Psoas muscle (tissue), 8 donors: ENCODE results near the gene PHACTR3. TPM values are rescaled to one million over a fixed set of nuclear protein-coding genes. Genes with fewer than 3 reads are reported as not detected.

Experiments
- ATAC-seq, 4 donors: fragments of 200-7000 bp; cut with Tn5 transposase; one replicate each; pipeline ENCODE4 v1.9.1; 2020; ENCODE audit warnings: moderate library complexity in 3 of 4, mild to moderate bottlenecking in 2 of 4
- DNase-seq, 2 donors: peaks; one replicate each; pipeline ENCODE4 v3.0.0-alpha.2; 2020
- H3K27ac ChIP-seq: fragments of 200-600 bp; one replicate; pipeline ENCODE4 v1.8.0; 2022
- H3K27me3 ChIP-seq, 3 donors: fragments of 200-600 bp in 1 of 3; one replicate each; pipeline versions ENCODE4 v1.6.1 to v1.8.0; 2013 to 2022; ENCODE audit warnings: low read length in 2 of 3, mild to moderate bottlenecking in 2 of 3, moderate library complexity in 1 of 3; ENCODE audit not compliant: insufficient read depth in 3 of 3
- H3K36me3 ChIP-seq, 2 donors: fragments of 200-600 bp in 1 of 2; one replicate each; pipeline versions ENCODE4 v1.6.1 to v1.8.0; 2013 to 2022; ENCODE audit warnings: low read depth in 1 of 2, mild to moderate bottlenecking in 1 of 2, moderate library complexity in 1 of 2; ENCODE audit not compliant: insufficient read depth in 1 of 2
- H3K4me1 ChIP-seq: fragments of 200-600 bp; one replicate; pipeline ENCODE4 v1.8.0; 2022
- H3K4me3 ChIP-seq: fragments of 200-600 bp; one replicate; pipeline ENCODE4 v1.8.0; 2022; ENCODE audit warnings: mild to moderate bottlenecking
- H3K9me3 ChIP-seq: fragments of 200-600 bp; one replicate; pipeline ENCODE4 v1.8.0; 2022
- CTCF ChIP-seq: fragments of 200-600 bp; IDR thresholded peaks from one replicate; pipeline ENCODE4 v1.8.0; 2022; ENCODE audit warnings: antibody characterized with exemption
- WGBS, 3 donors: extraction: QIAGEN DNeasy Blood & Tissue Kit; methylation state at CpG; one replicate each; pipeline versions ENCODE4 v1.1.6 to v1.1.7; 2013; 5-methylcytosine and 5-hydroxymethylcytosine counted together
- intact Hi-C, 2 donors: fragments of 100-400 bp; cut with DNase I; formaldehyde crosslinking; loops; one replicate each; pipeline versions ENCODE4 v1.11.0 to v1.14.2; 2022
- polyA plus RNA-seq, 3 donors: library from polyadenylated mRNA; stranded (reverse); fragments of 200-250 nt; gene quantifications; one replicate each; pipeline ENCODE4 v1.2.3, GENCODE V29; 2013
- total RNA-seq, 4 donors: library from RNA; stranded (reverse); fragmentation: NEBNext Ultra II Directional in 2 of 4; extraction: Animal tissue kit (Norgen Biotek cat#: 25700) in 2 of 4; gene quantifications; one replicate each; pipeline versions ENCODE4 v1.2.1 to v1.2.4, GENCODE V29; 2021 to 2023
- donor health status: healthy with polysubstance abuse.
- donor health status: DM: no; HTN: no; CAD: no; lungs with moderate emphysema.
- donor health status: Bipolar disorder and iron deficiency.
- donor health status: healthy.
- donor health status: DM: yes; HTN: yes; CAD: no.
- donor health status: DM: no; HTN: no; CAD: no.
- donor health status: DM: no; HTN: no; CAD: no.
- donor health status: DM: yes; HTN: yes; CAD: no.

PHACTR3 gene
- total and polyA plus RNA-seq, 7 donors, result 0.10 to 0.46 (median 0.15) TPM; not detected in 3

- H3K4me1 ChIP-seq, result peaks cover 4% of the 10 kb centered on the region
- WGBS, 3 donors, result 44 to 56% (median 46%) methylated on average over 18 of the region's 18 CpGs
- DNase-seq (no peak), ATAC-seq (no peak)
- H3K4me3 ChIP-seq, result no peak overlapping the region
- no peak overlapping the region for H3K27ac ChIP-seq
- no peaks in the 10 kb centered on the region for H3K36me3 ChIP-seq
- TF ChIP-seq CTCF, result no peak
- no peaks in the 10 kb centered on the region for H3K9me3 ChIP-seq
- peaks cover 0 to 44% (median 13%) of the 10 kb centered on the region in 3 donors for H3K27me3 ChIP-seq
- intact Hi-C loops, result no loop called here
Observed at GRCh38 chr20:59576216-59576953, 28.0 kb upstream of the PHACTR3 start.

- DNase-seq (no peak), ATAC-seq (no peak)
- H3K36me3 ChIP-seq, result no peaks in the 10 kb centered on the region
- H3K9me3 ChIP-seq, result no peaks in the 10 kb centered on the region
- TF ChIP-seq CTCF, result no peak
- H3K4me1 ChIP-seq, result no peaks in the 10 kb centered on the region
- peaks cover 0 to 43% (median 14%) of the 10 kb centered on the region in 3 donors for H3K27me3 ChIP-seq
- H3K4me3 ChIP-seq, result no peak overlapping the region
- 4 to 6% (median 5%) methylated on average over 51 to 93 of the region's 95 CpGs for WGBS, 3 donors
- intact Hi-C loops, result no loop called here
- H3K27ac ChIP-seq, result no peak overlapping the region
Observed at GRCh38 chr20:59577037-59577808, 27.1 kb upstream of the PHACTR3 start.

GRCh38 chr20:59577809-59578435, 26.4 kb upstream of the PHACTR3 start:
- WGBS, 3 donors, result 59 to 63% (median 62%) methylated on average over 18 of the region's 18 CpGs

More at GRCh38 chr20:59577809-59578435, 26.4 kb upstream of the PHACTR3 start:
- H3K36me3 ChIP-seq, result no peaks in the 10 kb centered on the region
- no peak overlapping the region for H3K27ac ChIP-seq
- H3K4me1 ChIP-seq, result no peaks in the 10 kb centered on the region
- DNase-seq (no peak), ATAC-seq (no peak)
- peaks cover 0 to 40% (median 14%) of the 10 kb centered on the region in 3 donors for H3K27me3 ChIP-seq
- TF ChIP-seq CTCF, result no peak
- intact Hi-C loops, result no loop called here
- H3K4me3 ChIP-seq, result no peak overlapping the region
- H3K9me3 ChIP-seq, result no peaks in the 10 kb centered on the region
